Esophagus squamous epithelium (tissue), 4 donors: ENCODE measurements around the gene MGAT5B.
"Not testable (repeated sequence)": the region's sequence is repeated elsewhere in the genome, so short reads cannot be mapped to it uniquely, and the experiment has no call there.

ENCODE experiments used
- POLR2A ChIP-seq, 4 donors: fragments of 450-650 bp; IDR thresholded peaks; one replicate each; pipeline ENCODE4 v1.6.1; 2017; ENCODE audit warnings: antibody characterized with exemption in 4 of 4, mild to moderate bottlenecking in 4 of 4, moderate library complexity in 3 of 4
- TF ChIP-seq, protein P1 (sequence below), 6 experiments: fragments of 450-650 bp in 4 of 6; fragments of 200-600 bp in 2 of 6; sonication (generic) in 2 of 6; IDR thresholded peaks; one replicate each; pipeline ENCODE4 v1.5.1; 2016 to 2019; ENCODE audit warnings: antibody characterized with exemption in 6 of 6, mild to moderate bottlenecking in 4 of 6, moderate library complexity in 4 of 6

DNA sequence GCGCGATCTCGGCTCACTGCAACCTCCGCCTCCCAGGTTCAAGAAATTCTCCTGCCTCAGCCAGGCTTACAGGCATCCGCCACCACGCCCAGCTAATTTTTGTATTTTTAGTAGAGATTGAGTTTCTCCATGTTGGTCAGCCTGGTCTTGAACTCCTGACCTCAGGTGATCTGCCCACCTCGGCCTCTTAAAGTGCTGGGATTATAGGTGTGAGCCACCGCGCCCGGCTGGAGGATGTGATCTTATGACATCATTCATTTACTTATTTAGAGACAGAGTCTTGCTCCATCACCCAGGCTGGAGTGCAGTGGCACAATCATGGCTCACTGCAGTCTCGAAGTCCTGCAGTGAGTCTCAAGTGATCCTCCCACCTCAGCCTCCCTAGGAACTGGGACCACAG lies 19.0 kb upstream of the MGAT5B start:
- TF ChIP-seq, protein P1, sequence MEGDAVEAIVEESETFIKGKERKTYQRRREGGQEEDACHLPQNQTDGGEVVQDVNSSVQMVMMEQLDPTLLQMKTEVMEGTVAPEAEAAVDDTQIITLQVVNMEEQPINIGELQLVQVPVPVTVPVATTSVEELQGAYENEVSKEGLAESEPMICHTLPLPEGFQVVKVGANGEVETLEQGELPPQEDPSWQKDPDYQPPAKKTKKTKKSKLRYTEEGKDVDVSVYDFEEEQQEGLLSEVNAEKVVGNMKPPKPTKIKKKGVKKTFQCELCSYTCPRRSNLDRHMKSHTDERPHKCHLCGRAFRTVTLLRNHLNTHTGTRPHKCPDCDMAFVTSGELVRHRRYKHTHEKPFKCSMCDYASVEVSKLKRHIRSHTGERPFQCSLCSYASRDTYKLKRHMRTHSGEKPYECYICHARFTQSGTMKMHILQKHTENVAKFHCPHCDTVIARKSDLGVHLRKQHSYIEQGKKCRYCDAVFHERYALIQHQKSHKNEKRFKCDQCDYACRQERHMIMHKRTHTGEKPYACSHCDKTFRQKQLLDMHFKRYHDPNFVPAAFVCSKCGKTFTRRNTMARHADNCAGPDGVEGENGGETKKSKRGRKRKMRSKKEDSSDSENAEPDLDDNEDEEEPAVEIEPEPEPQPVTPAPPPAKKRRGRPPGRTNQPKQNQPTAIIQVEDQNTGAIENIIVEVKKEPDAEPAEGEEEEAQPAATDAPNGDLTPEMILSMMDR (IDR thresholded peaks at IDR 0.05) = not testable (repeated sequence)
- not testable (repeated sequence) for TF ChIP-seq POLR2A (IDR thresholded peaks at IDR 0.05)
